Measurements from ENCODE around the gene LOX. TPM values are rescaled to one million over a fixed set of nuclear protein-coding genes. Genes with fewer than 3 reads are reported as not detected.

Gene LOX
- total RNA-seq, 1 experiment from 2014 or later = 0.12 TPM

DNA sequence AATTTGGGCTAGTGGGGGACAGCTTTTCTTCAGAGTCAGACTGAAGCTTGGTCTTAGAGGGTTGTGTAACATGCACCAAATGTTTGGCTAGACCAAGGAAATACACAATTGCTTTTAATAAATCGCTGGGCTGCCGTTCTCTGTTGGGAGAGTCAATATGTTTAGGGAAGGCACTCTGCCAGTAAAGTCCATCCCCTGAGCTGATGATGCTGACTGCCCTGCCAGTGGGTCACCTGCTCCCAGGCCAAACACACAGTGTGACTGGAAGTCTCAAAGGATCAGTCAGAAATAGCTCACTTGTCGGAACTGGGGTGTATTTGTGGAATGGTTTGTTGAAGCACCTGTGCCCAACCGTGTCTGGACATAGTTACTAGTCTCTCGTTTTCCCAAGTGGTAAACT lies 33.4 kb upstream of the LOX start (continued):
- TF ChIP-seq EZH2phosphoT487 (IDR thresholded peaks at IDR 0.05; ENCODE audit: borderline replicate concordance) (no peak), SIN3A (IDR thresholded peaks at IDR 0.05; ENCODE audit: low read depth) (no peak), ZFX (IDR thresholded peaks at IDR 0.05) (no peak), JUND (IDR thresholded peaks at IDR 0.05) (no peak), TCF7L2 (IDR thresholded peaks at IDR 0.05; ENCODE audit: borderline replicate concordance, extremely low read depth, insufficient read depth, insufficient read length) (no peak), POLR2A (IDR thresholded peaks at IDR 0.05; ENCODE audit: borderline replicate concordance, extremely low read depth, insufficient read depth, insufficient read length) (no peak), ZNF274 (IDR thresholded peaks at IDR 0.05; ENCODE audit: low read depth, low read length) (no peak)
- TF ChIP-seq, protein P1, sequence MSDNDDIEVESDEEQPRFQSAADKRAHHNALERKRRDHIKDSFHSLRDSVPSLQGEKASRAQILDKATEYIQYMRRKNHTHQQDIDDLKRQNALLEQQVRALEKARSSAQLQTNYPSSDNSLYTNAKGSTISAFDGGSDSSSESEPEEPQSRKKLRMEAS (IDR thresholded peaks at IDR 0.05) = no peak

DNA sequence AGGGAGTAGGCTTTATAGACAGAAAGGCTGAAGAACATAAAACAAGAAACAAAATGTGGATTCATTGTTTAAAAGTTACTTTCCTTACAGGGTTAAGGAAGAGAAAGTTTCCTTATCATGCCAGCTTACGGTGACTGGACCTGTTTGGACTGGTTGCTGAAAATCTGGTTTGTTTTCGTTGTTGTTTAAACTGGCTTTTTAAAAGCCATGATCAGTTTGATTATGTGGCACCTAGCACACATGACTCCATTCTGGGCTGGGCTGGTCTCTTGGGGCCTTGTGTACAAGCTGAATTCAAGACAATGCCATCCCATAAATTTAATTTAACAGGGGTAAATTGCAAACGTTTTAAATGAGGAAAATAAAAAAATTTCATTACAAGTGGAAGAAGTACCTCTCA lies 32.9 kb upstream of the LOX start:
- Histone ChIP-seq H3K9me2 (ENCODE audit: insufficient read depth) (no peaks in the 10 kb centered on the region), H4K20me1 (ENCODE audit: insufficient read depth) (no peaks in the 10 kb centered on the region), H3K9me3 (ENCODE audit: control insufficient read depth in 1 of 2, insufficient read depth in 1 of 2, low read depth in 1 of 2, low read length in 2 of 2) (no peaks in the 10 kb centered on the region), H3K27ac (ENCODE audit: low read depth, low read length) (no peak overlapping the region), H3K4me1 (ENCODE audit: control insufficient read depth in 1 of 2, insufficient read depth in 2 of 2, low read length in 2 of 2) (no peaks in the 10 kb centered on the region), H2AFZ (ENCODE audit: low read depth, low read length, poor library complexity, severe bottlenecking) (no peak overlapping the region), H3K27me3 (ENCODE audit: insufficient read depth, low read length) (no peaks in the 10 kb centered on the region), H3K4me3 (replicated peaks in 1 of 2; ENCODE audit: low read depth in 1 of 2, low read length in 2 of 2) (no peak overlapping the region), H3K36me3 (ENCODE audit: control insufficient read depth in 1 of 2, insufficient read depth in 2 of 2, low read length in 2 of 2) (no peaks in the 10 kb centered on the region), H3K79me2 (ENCODE audit: insufficient read depth, low read length) (no peaks in the 10 kb centered on the region), H3K9ac (ENCODE audit: low read length) (no peak overlapping the region), H3K4me2 (ENCODE audit: low read length) (no peak overlapping the region)
- CTCF ChIA-PET = interaction anchor here (2.3 kb wide), 1 partner anchor 9 kb away, joined by 7 read pairs; no protein-coding TSS in a partner anchor
- POLR2A ChIA-PET = no interaction called here
- no peak for DNase-seq (ENCODE audit: low read depth, low spot score)
- intact Hi-C loops (cut with micrococcal nuclease) = no loop called here
- RAD21 ChIA-PET (ENCODE audit: low non-redundant PET in 1 of 2, low total read pairs in 2 of 2, uncharacterized antibody in 2 of 2, unreplicated experiment in 2 of 2) = no interaction called here
- no peak for TF ChIP-seq SP1 (IDR thresholded peaks at IDR 0.05; ENCODE audit: low read depth)
- TF ChIP-seq, protein P2, sequence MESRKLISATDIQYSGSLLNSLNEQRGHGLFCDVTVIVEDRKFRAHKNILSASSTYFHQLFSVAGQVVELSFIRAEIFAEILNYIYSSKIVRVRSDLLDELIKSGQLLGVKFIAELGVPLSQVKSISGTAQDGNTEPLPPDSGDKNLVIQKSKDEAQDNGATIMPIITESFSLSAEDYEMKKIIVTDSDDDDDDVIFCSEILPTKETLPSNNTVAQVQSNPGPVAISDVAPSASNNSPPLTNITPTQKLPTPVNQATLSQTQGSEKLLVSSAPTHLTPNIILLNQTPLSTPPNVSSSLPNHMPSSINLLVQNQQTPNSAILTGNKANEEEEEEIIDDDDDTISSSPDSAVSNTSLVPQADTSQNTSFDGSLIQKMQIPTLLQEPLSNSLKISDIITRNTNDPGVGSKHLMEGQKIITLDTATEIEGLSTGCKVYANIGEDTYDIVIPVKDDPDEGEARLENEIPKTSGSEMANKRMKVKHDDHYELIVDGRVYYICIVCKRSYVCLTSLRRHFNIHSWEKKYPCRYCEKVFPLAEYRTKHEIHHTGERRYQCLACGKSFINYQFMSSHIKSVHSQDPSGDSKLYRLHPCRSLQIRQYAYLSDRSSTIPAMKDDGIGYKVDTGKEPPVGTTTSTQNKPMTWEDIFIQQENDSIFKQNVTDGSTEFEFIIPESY (IDR thresholded peaks at IDR 0.05; ENCODE audit: extremely low read depth, insufficient replicate concordance, low read length) = no peak
- no peak for TF ChIP-seq SRF (IDR thresholded peaks at IDR 0.05; ENCODE audit: low read depth)
- TF ChIP-seq, protein P3, sequence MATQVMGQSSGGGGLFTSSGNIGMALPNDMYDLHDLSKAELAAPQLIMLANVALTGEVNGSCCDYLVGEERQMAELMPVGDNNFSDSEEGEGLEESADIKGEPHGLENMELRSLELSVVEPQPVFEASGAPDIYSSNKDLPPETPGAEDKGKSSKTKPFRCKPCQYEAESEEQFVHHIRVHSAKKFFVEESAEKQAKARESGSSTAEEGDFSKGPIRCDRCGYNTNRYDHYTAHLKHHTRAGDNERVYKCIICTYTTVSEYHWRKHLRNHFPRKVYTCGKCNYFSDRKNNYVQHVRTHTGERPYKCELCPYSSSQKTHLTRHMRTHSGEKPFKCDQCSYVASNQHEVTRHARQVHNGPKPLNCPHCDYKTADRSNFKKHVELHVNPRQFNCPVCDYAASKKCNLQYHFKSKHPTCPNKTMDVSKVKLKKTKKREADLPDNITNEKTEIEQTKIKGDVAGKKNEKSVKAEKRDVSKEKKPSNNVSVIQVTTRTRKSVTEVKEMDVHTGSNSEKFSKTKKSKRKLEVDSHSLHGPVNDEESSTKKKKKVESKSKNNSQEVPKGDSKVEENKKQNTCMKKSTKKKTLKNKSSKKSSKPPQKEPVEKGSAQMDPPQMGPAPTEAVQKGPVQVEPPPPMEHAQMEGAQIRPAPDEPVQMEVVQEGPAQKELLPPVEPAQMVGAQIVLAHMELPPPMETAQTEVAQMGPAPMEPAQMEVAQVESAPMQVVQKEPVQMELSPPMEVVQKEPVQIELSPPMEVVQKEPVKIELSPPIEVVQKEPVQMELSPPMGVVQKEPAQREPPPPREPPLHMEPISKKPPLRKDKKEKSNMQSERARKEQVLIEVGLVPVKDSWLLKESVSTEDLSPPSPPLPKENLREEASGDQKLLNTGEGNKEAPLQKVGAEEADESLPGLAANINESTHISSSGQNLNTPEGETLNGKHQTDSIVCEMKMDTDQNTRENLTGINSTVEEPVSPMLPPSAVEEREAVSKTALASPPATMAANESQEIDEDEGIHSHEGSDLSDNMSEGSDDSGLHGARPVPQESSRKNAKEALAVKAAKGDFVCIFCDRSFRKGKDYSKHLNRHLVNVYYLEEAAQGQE (IDR thresholded peaks at IDR 0.05; ENCODE audit: low read depth) = no peak
- TF ChIP-seq, protein P1 (IDR thresholded peaks at IDR 0.05) = no peak
- no peak for TF ChIP-seq EGR1 (IDR thresholded peaks at IDR 0.05; ENCODE audit: low read depth)
- TF ChIP-seq, protein P4, sequence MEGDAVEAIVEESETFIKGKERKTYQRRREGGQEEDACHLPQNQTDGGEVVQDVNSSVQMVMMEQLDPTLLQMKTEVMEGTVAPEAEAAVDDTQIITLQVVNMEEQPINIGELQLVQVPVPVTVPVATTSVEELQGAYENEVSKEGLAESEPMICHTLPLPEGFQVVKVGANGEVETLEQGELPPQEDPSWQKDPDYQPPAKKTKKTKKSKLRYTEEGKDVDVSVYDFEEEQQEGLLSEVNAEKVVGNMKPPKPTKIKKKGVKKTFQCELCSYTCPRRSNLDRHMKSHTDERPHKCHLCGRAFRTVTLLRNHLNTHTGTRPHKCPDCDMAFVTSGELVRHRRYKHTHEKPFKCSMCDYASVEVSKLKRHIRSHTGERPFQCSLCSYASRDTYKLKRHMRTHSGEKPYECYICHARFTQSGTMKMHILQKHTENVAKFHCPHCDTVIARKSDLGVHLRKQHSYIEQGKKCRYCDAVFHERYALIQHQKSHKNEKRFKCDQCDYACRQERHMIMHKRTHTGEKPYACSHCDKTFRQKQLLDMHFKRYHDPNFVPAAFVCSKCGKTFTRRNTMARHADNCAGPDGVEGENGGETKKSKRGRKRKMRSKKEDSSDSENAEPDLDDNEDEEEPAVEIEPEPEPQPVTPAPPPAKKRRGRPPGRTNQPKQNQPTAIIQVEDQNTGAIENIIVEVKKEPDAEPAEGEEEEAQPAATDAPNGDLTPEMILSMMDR (IDR thresholded peaks at IDR 0.05 in 2 of 3, conservative IDR thresholded peaks at IDR 0.05 in 1 of 3; ENCODE audit: borderline replicate concordance in 1 of 3, insufficient read depth in 1 of 3, low read depth in 2 of 3, low read length in 2 of 3) = no peak
- TF ChIP-seq TCF7L2 (IDR thresholded peaks at IDR 0.05; ENCODE audit: borderline replicate concordance, extremely low read depth, insufficient read depth, insufficient read length) = no peak
- no peak for ATAC-seq
- BruUV-seq (replicated peaks) = no TSS peak
